NCI-H1694 treated with DMSO at 0.1 percent for 48 hours (cell line): ENCODE data around the gene INPP5K.
"Not testable (repeated sequence)": the region's sequence is repeated elsewhere in the genome, so short reads cannot be mapped to it uniquely, and the experiment has no call there.

Source experiments
- DNase-seq: peaks from one replicate; lab custom pipeline; 2025; lab: John Stamatoyannopoulos, UW

INPP5K gene

GRCh38 chr17:1464186-1464585 lies 52.2 kb downstream of the INPP5K start:
- no peak for DNase-seq

DNA sequence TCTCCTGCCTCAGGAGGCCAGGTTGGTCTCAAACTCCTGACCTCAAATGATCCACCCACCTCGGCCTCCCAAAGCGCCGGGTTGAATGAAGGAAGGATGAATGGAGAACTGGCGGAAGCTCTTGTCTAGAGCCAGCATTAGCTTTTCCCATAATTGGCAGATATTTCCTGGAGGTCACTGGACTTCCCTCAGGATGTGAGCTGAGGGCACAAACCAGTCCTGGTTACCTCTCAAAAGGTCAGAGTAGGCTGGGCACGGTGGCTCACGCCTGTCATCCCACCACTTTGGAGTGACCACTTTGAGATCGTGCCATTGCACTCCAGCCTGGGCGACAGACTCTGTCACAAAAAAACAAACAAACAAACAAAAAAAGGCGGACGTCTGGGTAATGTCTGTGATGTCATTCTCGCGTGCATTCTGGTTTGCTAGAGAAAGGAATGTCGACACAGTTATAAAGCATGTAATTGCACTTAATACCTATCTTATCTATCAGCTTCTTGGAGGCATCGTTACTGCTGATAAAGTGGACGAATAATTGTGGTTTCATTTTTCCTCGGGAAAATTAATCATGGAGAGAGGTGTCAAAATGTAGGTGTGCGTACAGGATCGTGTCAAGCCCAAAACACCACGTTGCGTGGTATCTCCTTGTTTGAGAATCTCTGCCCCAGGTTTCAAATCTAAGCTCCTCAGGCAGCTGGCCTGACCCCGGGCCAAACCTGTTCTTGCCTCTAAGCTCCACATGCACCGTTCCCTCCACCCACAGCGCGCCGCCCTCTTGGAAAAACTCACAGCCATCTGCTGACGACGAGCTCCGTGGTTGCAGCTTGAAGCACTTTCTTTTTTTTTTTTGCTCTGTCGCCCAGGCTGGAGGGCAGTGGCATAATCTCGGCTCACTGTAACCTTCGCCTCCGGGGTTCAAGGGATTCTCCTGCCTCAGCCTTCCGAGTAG lies 54.0 kb downstream of the INPP5K start:
- no peak for DNase-seq

DNA sequence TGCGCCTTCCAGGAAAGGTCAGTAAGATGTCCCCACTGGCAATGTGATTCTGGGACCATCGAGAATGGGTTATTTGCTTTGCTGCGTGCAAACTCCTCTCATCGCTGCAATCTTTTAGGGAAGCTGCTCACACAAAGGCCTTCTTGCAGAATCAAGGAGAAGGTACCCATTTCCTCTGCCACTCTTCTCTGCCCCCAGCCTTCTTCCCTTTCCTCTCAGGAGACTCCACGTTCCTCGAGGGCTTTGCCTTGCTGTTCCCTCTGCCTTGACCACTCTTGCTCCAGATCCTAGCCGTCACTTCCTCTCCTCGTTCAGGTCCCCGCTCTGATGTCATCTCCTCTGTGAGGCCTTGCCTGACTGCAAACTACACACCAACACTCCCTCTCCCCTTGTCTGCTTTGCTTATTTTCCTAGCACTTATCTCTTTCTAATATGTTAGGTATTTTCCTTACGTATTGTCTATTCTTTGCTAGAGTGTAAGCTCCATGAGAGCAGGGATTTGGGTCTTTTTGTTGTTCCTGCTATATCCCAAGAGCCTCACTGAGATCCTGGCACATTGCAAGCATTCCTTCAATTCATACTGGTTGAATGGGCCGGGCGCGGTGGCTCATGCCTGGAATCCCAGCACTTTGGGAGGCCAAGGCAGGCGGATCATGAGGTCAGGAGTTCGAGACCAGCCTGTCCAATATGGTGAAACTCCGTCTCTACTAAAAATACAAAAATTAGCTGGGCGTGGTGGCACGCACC lies 55.0 kb downstream of the INPP5K start:
- no peak for DNase-seq

- DNase-seq, result no peak
These were observed 56.2 kb downstream of the INPP5K start for GRCh38 chr17:1460233-1460632.

DNA sequence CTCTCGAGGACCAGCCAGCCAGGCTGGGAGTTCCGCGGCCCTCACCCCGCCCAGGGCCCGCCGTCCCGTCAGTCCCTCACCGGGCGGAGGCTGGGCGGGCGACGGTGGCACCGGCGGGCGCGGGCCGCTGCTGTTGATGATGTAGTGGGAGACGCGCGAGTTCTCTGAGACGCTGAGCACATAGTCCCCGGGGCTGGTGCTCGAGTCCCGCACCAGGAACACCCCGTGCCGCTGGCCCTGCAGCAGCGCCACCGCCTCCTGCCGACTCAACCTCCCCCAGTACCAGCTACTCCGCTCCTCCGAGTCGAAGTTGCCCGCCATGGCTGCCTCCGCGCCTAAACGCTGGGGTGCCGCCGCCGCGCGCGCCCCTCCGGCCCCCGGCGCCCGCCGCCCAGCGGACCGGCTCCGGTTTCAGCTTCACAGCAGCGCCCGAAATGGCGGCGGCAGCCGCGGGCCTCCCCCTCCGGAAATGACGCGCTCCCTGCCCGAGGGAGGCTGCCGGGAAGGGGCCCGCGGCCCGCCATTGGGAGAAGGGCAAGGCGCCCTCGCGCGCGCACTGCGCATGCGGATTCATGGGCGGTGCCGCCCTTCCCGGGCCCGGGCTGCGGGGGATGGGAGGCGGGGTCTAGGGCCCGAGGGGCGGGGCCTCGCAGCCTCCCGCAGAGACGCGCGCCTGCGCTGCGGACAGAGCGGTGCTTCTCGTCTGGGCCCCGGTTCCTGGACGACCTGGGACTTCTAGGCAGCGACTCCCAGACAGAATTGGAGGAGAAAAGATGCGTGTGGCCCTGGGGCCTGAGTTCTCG lies 60.4 kb downstream of the INPP5K start, which contains the start of gene CRK:
CRK (minus strand) TSS at position 436 of the 803 bp plus-strand sequence; CDS start at position 321, 115 bp downstream.
- peak; percentile 92 for DNase-seq

- peak; percentile 24 for DNase-seq
These were observed 61.1 kb downstream of the INPP5K start for GRCh38 chr17:1455291-1455796.

DNA sequence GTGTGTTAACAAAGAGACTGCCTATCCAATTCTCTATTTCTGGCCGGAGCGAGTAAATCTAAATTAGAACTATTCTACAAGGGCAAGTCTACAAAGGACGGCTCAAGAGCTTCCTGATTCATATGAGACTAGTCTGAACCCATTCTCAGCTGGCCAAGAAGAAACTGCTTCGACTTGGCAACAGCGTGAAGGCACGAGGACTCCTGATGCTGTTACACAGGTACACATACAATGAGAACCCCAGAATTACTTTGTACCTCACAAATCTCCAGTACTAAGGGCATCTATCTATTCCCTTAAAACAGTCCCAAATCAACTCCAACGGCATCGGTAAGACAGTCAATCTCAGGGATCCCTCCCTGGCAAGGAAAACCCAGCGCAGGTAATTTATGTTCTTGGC lies 61.9 kb downstream of the INPP5K start:
- DNase-seq, result no peak

DNA sequence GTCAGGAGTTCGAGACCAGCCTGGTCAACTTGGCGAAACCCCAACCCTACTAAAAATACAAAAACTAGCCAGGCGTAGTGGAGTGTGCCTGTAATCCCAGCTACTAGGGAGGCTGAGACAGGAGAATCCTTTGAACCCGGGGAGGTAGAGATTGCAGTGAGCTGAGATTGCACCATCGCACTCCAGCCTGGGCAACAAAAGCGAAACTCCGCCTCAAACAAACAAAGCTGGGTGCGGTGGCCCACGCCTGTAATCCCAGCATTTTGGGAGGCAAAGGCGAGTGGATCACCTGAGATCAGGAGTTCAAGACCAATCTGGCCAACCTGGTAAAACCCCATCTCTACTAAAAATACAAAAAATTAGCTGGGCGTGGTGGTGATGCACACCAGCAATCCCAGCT lies 62.7 kb downstream of the INPP5K start:
- DNase-seq, result not testable (repeated sequence)

DNA sequence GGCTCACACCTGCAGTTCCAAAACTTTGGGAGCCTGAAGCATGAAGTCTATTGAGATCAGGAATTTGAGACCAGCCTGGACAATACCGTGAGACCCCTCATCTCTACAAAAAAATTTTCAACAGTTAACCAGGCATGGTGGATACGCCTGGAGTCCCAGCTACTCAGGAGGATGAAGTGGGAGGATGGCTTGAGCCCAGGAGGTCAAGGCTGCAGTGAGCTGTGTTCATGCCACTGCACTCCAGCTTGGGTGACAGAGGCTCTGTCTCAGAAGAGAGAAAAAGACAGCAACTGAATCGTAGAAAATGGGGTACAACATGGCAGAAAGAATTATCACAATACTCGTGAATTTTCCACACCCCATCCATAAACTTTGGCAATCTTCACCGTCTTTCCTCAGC lies 63.6 kb downstream of the INPP5K start:
- DNase-seq, result no peak

GRCh38 chr17:1450261-1450660 lies 66.2 kb downstream of the INPP5K start:
- not testable (repeated sequence) for DNase-seq

DNA sequence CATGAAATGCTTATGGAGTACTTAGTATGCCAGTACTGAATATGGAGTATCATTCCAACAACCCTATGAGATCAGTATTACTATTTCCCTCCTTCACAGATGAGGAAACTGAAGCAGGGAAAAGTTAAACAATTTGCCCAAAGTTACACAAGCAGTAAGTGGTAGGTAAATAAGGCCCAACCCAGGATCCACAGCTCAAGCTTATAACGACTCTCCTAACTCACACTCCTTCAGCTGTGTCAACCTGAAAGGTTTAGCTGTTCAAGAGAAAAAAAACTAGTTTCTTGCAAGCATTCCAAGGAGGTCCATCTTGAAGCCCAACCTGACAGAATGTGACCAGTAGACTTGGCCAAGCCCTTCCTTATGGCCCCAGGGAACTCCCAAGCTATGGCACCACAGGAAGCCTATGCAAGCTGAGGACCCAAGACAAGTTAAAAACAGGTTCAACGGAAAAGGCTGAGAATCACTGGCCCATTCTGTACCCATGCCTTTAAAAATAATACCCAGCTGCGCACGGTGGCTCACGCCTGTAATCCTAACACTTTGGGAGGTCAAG lies 66.9 kb downstream of the INPP5K start:
- no peak for DNase-seq

- no peak for DNase-seq
These were observed 69.4 kb downstream of the INPP5K start for GRCh38 chr17:1447052-1447451.

DNA sequence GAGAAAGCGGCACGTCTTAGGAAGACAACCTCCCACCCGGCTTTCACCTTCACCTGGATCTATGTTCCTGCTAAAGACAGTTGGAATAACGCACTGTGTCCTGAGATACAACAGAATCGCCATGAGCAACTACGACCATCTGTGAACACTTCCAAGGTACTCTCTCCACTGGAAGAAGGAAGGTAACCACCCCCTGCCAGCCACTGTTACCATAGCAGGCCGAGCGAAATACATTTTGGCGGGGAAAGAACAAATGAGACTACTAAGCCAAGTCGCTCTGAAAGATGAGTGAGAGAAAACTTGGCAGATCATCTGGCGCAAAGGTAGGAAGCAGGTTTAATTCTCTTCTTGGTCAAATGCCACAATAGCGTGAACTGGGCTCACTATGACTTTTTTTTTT lies 70.2 kb downstream of the INPP5K start:
- no peak for DNase-seq

DNA sequence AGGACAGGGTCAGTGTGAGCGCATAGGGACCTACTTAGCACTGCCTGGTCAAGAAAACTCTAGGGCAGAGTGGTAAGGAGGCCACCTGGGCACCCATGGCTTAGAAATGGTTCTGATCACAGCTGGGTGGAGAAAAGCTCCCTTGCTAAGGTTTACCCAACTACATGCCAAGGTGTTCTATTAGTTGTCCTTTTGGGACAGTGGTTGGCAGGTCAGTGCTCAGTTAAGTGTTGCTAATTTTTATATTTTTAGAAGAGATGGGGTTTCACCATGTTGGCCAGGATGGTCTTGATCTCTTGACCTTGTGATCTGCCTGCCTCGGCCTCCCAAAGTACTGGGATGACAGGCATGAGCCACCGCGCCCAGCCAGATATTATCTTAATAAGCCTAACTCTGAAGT lies 70.7 kb downstream of the INPP5K start:
- not testable (repeated sequence) for DNase-seq
